ENCODE measurements around the gene MTFR2. TPM values are rescaled to one million over a fixed set of nuclear protein-coding genes. Genes with fewer than 3 reads are reported as not detected.
A peak's percentile ranks its signal among the peaks of the same experiment; 100 is the strongest.

Gene MTFR2
- total RNA-seq, 3 donors from 2014 or later, result 9.9 to 16.7 (median 13.4) TPM

- ATAC-seq (no peak), DNase-seq (no peak)
- Mint-ChIP-seq H3K9me3 (no peaks in the 10 kb centered on the region), H3K27me3 (ENCODE audit: low read depth) (no peaks in the 10 kb centered on the region), H3K36me3 (ENCODE audit: insufficient read depth) (peaks cover 7% of the 10 kb centered on the region), H3K4me1 (ENCODE audit: low read depth) (peaks cover 35% of the 10 kb centered on the region), H3K4me3 (no peak overlapping the region)
Observed at GRCh38 chr6:136253734-136254133, 3.6 kb upstream of the MTFR2 start.

- Mint-ChIP-seq H3K4me3 (no peak overlapping the region), H3K4me1 (ENCODE audit: low read depth) (peaks cover 36% of the 10 kb centered on the region)
Observed at GRCh38 chr6:136252441-136252840, 2.3 kb upstream of the MTFR2 start.

DNA sequence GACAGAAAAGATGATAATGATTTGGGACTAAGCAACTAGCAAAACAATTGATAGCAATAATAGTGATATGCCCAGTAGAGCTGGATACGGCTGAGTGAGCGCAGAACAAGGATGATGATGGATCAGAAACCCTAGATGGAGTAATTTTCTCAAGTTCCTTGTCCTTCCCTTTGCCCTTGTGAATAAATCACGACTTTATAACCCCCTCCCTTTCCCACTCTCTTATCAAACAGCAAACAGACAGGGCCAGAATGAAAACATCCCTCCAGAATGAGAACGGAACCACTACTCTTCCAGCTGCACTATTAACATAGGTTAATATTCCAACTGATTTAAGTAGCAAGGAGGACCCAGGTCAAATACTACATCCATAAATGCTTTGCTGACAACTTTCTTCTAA lies 1.3 kb upstream of the MTFR2 start:
- Mint-ChIP-seq H3K4me1 (ENCODE audit: low read depth) (peaks cover 36% of the 10 kb centered on the region), H3K4me3 (peak overlapping the region; percentile 94), H3K9me3 (no peaks in the 10 kb centered on the region), H3K36me3 (ENCODE audit: insufficient read depth) (peaks cover 1% of the 10 kb centered on the region), H3K27me3 (ENCODE audit: low read depth) (no peaks in the 10 kb centered on the region)
- ATAC-seq (no peak), DNase-seq (no peak)

More at GRCh38 chr6:136252441-136252840, 2.3 kb upstream of the MTFR2 start:
- no peaks in the 10 kb centered on the region for H3K9me3 Mint-ChIP-seq
- H3K27me3 Mint-ChIP-seq (ENCODE audit: low read depth), result no peaks in the 10 kb centered on the region
- peaks cover 7% of the 10 kb centered on the region for H3K36me3 Mint-ChIP-seq (ENCODE audit: insufficient read depth)
- ATAC-seq, result no peak
- no peak for DNase-seq

DNA sequence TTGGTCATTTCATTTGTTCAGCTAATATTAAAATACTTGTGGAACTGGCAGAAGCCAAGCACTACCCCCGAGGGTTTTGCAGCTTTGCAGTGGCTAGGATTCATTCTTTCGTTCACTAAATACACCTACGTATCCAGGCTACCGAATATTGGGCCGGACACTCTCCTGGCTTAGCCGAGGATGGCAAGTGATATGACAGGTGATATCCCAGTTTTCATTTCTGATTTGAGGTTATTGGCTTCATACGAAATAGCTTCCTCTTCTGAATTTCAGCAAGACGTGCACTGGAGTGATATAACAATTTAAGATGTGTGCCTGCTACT lies 536 bp upstream of the MTFR2 start:
- no peak for ATAC-seq
- H3K4me3 Mint-ChIP-seq, result peak overlapping the region; percentile 94
- H3K4me1 Mint-ChIP-seq (ENCODE audit: low read depth), result peaks cover 36% of the 10 kb centered on the region
- H3K27me3 Mint-ChIP-seq (ENCODE audit: low read depth), result no peaks in the 10 kb centered on the region
- H3K36me3 Mint-ChIP-seq (ENCODE audit: insufficient read depth), result peaks cover 1% of the 10 kb centered on the region
- no peaks in the 10 kb centered on the region for H3K9me3 Mint-ChIP-seq
- no peak for DNase-seq

GRCh38 chr6:136249336-136249735 lies 775 bp downstream of the MTFR2 start:
- Mint-ChIP-seq H3K27me3 (ENCODE audit: low read depth) (no peaks in the 10 kb centered on the region), H3K36me3 (ENCODE audit: insufficient read depth) (peaks cover 1% of the 10 kb centered on the region), H3K4me1 (ENCODE audit: low read depth) (peaks cover 36% of the 10 kb centered on the region), H3K4me3 (peak overlapping the region; percentile 94), H3K9me3 (no peaks in the 10 kb centered on the region)
- peak in 1 of 2 donors; percentile 2 for ATAC-seq
- no peak for DNase-seq

DNA sequence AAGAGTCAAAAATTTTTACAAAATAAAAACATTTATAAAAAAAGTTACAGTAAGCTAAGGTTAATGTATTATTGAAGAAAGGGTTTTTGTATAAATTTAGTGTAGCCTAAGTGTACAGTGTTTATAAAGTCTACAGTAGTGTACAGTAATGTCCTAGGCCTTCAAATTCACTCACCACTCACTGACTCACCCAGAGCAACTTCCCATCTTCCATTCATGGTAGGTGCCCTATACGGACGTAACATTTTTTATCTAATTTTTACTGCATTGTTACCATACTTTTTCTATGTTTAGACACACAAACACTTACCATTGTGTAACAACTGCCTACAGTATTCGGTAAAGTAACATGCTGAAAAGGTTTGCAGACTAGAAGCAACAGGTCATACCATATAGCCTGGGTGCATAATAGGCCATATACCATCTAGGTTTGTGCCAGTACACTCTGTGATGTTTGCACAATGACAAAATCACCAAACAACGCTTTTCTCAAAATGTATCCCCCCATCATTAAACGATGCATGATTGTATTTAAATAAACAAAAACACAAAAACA lies 6.0 kb downstream of the MTFR2 start:
- ATAC-seq (no peak), DNase-seq (no peak)
- Mint-ChIP-seq H3K27me3 (ENCODE audit: low read depth) (no peaks in the 10 kb centered on the region), H3K4me1 (ENCODE audit: low read depth) (peaks cover 5% of the 10 kb centered on the region), H3K36me3 (ENCODE audit: insufficient read depth) (peaks cover 2% of the 10 kb centered on the region), H3K9me3 (no peaks in the 10 kb centered on the region), H3K4me3 (no peak overlapping the region)

DNA sequence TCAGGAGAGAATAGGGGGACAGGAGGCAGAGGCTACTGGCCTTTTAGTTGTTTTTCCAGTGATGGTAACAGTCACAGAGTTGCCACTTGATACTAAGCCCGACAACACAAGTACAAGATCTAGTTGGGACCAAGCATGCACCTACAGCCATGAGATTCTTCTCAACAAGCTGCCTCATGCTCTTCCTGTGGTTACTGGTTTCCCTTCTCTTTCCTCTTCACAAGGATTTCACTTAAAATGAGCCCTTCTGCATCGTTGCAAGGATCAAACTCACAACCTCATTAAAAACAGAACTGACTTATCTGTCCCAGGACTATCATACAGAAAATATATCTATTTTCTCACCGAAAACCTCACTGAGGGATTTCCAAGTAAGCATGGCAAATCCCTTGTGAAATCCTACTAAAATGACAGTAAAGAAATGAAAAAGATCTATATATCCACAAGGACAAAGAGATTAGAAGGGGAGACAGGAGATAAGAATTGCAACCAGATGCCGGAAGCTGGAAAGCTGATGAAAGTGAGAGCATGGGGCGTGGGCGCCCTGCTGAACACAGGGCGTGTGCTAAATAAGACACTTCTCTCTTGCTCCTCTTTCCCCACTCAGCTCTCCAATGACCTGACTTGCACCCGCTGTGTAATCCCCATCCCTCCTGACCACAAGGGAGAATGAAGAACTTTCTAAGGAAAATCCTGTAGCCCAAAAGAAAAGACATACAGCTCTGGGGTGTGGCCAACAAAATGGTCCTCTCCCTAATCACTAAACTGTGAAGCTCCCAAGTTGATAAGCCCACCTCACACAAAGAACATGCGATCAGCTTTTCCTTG lies 13.4 kb downstream of the MTFR2 start:
- no peak for DNase-seq
- H3K27me3 Mint-ChIP-seq (ENCODE audit: low read depth), result no peaks in the 10 kb centered on the region
- H3K4me1 Mint-ChIP-seq (ENCODE audit: low read depth), result peaks cover 11% of the 10 kb centered on the region
- no peak for ATAC-seq
- H3K4me3 Mint-ChIP-seq, result no peak overlapping the region
- peaks cover 8% of the 10 kb centered on the region for H3K36me3 Mint-ChIP-seq (ENCODE audit: insufficient read depth)
- H3K9me3 Mint-ChIP-seq, result no peaks in the 10 kb centered on the region

- Mint-ChIP-seq H3K36me3 (ENCODE audit: insufficient read depth) (peaks cover 8% of the 10 kb centered on the region), H3K9me3 (no peaks in the 10 kb centered on the region)
- no peak for ATAC-seq
Observed at GRCh38 chr6:136235233-136235564, 14.9 kb downstream of the MTFR2 start.

GRCh38 chr6:136232701-136233100 lies 17.4 kb downstream of the MTFR2 start:
- DNase-seq (no peak), ATAC-seq (no peak)
- H3K27me3 Mint-ChIP-seq (ENCODE audit: low read depth), result no peaks in the 10 kb centered on the region
- peaks cover 6% of the 10 kb centered on the region for H3K36me3 Mint-ChIP-seq (ENCODE audit: insufficient read depth)
- peaks cover 11% of the 10 kb centered on the region for H3K4me1 Mint-ChIP-seq (ENCODE audit: low read depth)
- no peaks in the 10 kb centered on the region for H3K9me3 Mint-ChIP-seq
- H3K4me3 Mint-ChIP-seq, result no peak overlapping the region

More at GRCh38 chr6:136235233-136235564, 14.9 kb downstream of the MTFR2 start:
- Mint-ChIP-seq H3K4me1 (ENCODE audit: low read depth) (peaks cover 11% of the 10 kb centered on the region), H3K27me3 (ENCODE audit: low read depth) (no peaks in the 10 kb centered on the region), H3K4me3 (no peak overlapping the region)
- no peak for DNase-seq

GRCh38 chr6:136230219-136230853 lies 19.8 kb downstream of the MTFR2 start:
- ATAC-seq, result peak in 1 of 2 donors; percentile 16

DNA sequence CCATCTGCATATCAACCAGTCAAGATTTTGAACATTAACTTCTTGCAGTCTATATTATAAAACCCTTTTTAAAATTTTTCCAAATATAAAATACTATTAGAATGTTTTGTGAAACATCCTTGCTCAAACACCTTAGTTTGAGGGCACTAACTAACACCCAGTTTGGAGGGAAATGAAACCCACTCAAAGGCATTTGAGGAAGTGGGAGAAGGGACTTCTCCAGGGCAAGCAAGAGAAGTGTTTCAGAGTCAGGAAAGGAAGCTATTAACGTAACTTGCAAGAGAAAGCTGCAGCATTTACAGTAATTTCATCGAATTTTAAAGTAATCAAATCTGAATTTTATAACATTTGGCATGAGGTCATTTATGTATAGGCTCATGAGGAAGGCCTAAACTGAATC lies 21.3 kb downstream of the MTFR2 start:
- H3K9me3 Mint-ChIP-seq, result peaks cover 4% of the 10 kb centered on the region
- no peak for ATAC-seq
- no peak overlapping the region for H3K4me3 Mint-ChIP-seq
- no peaks in the 10 kb centered on the region for H3K27me3 Mint-ChIP-seq (ENCODE audit: low read depth)
- DNase-seq, result no peak
- H3K36me3 Mint-ChIP-seq (ENCODE audit: insufficient read depth), result no peaks in the 10 kb centered on the region
- H3K4me1 Mint-ChIP-seq (ENCODE audit: low read depth), result peaks cover 7% of the 10 kb centered on the region

More at GRCh38 chr6:136230219-136230853, 19.8 kb downstream of the MTFR2 start:
- DNase-seq, result no peak
- Mint-ChIP-seq H3K36me3 (ENCODE audit: insufficient read depth) (no peaks in the 10 kb centered on the region), H3K4me1 (ENCODE audit: low read depth) (peaks cover 7% of the 10 kb centered on the region), H3K4me3 (no peak overlapping the region), H3K27me3 (ENCODE audit: low read depth) (no peaks in the 10 kb centered on the region), H3K9me3 (no peaks in the 10 kb centered on the region)

DNA sequence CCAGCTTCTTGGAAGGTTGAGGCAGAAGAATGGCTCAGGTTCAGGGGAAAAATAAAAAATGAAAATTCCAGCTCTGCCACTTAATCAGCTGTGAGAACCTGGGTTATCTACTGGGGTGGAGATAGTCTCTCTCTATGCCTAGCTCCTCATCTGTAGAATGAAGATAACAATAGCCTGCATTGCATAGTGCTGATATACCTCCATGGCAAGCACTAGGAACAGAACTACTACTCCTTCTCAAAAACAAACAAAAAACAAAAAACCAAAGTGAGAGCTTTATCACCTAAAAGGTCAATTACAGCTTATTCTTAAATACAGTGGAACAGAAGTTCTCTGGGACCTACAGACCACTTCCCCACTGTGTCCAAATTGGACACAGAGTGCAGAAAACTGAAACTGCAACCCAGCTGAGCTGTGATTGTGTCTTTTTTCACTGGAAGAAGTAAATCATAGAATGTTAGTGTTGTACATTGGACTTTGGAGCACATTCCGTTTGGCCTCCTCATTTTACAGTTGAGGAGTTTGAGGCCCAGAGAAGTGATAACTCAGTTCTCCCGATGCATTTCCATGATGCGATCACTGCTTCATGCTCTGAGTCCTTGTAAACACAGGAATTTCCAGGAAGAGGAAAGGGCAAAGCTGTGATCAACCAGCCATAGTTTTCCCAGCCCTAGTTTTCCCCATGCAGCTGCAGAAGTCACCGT lies 23.3 kb downstream of the MTFR2 start:
- no peaks in the 10 kb centered on the region for H3K36me3 Mint-ChIP-seq (ENCODE audit: insufficient read depth)
- peak overlapping the region; percentile 39 for H3K4me3 Mint-ChIP-seq
- peaks cover 4% of the 10 kb centered on the region for H3K9me3 Mint-ChIP-seq
- H3K4me1 Mint-ChIP-seq (ENCODE audit: low read depth), result peaks cover 7% of the 10 kb centered on the region
- ATAC-seq (peak; percentile 31 to 39), DNase-seq (no peak)
- no peaks in the 10 kb centered on the region for H3K27me3 Mint-ChIP-seq (ENCODE audit: low read depth)

- DNase-seq (peak; percentile 47), ATAC-seq (peak; percentile 73 to 81)
- Mint-ChIP-seq H3K4me3 (peak overlapping the region; percentile 39), H3K36me3 (ENCODE audit: insufficient read depth) (no peaks in the 10 kb centered on the region), H3K27me3 (ENCODE audit: low read depth) (no peaks in the 10 kb centered on the region), H3K9me3 (peaks cover 4% of the 10 kb centered on the region), H3K4me1 (ENCODE audit: low read depth) (peaks cover 7% of the 10 kb centered on the region)
Observed at GRCh38 chr6:136226027-136226673, 24.0 kb downstream of the MTFR2 start.

DNA sequence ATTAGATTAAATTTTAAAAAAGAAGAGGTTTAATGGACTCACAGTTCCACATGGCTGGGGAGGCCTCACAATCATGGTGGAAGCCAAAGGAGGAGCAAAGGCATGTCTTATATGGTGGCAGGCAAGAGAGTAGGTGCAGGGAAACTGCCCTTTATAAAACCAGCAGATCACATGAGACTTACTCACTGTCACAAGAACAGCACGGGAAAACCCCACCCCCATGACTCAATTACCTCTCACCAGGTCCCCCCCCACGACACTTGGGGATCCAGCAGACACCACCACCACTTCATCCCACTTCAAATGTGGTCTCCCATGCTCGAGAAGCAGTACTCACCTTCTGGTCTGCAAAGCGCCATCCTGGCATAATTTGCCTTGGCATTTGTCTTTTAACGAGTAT lies 24.6 kb downstream of the MTFR2 start:
- H3K4me3 Mint-ChIP-seq, result no peak overlapping the region
- peaks cover 7% of the 10 kb centered on the region for H3K4me1 Mint-ChIP-seq (ENCODE audit: low read depth)
- ATAC-seq (peak; percentile 64 to 73), DNase-seq (no peak)
- H3K27me3 Mint-ChIP-seq (ENCODE audit: low read depth), result no peaks in the 10 kb centered on the region
- H3K36me3 Mint-ChIP-seq (ENCODE audit: insufficient read depth), result no peaks in the 10 kb centered on the region
- H3K9me3 Mint-ChIP-seq, result peaks cover 4% of the 10 kb centered on the region

All from activated T-cell treated with anti-CD3 and anti-CD28 coated beads, Interleukin-2, amount 50 U/mL, for 4 hours (primary cell).